GM12878 (cell line): ENCODE measurements around the gene RCOR1. TPM values are rescaled to one million over a fixed set of nuclear protein-coding genes. Genes with fewer than 3 reads are reported as not detected.

ENCODE experiments used
- ATF3 ChIP-seq: IDR thresholded peaks from 2 replicates; pipeline ENCODE4 v1.6.1; 2011; ENCODE audit warnings: low read depth, mild to moderate bottlenecking, low read length, moderate library complexity, borderline replicate concordance; ENCODE audit errors: extremely low read depth
- BCL3 ChIP-seq: IDR thresholded peaks from 2 replicates; pipeline ENCODE4 v1.6.1; 2011; ENCODE audit warnings: borderline replicate concordance, low read depth, mild to moderate bottlenecking, moderate library complexity, low read length; ENCODE audit not compliant: insufficient read depth, poor library complexity, severe bottlenecking
- CBX3 ChIP-seq: fragments of 200-600 bp; sonication (generic); IDR thresholded peaks from 2 replicates; pipeline ENCODE4 v1.6.1; 2016; ENCODE audit warnings: low read depth, borderline replicate concordance
- CBX5 ChIP-seq: sonication (generic); IDR thresholded peaks from 2 replicates; pipeline ENCODE4 v1.6.1; 2016; ENCODE audit warnings: low read depth, moderate library complexity, mild to moderate bottlenecking, inconsistent platforms
- CREB1 ChIP-seq: IDR thresholded peaks from 2 replicates; pipeline ENCODE4 v1.6.1; 2012; ENCODE audit warnings: low read depth, mild to moderate bottlenecking, inconsistent platforms
- EP300 ChIP-seq, 2 experiments: fragments of 150-350 bp in 1 of 2; IDR thresholded peaks; 2 replicates each; pipeline ENCODE4 v1.6.1; 2011 to 2012; ENCODE audit warnings: low read depth in 2 of 2, low read length in 2 of 2, borderline replicate concordance in 1 of 2, improper control_type of control experiment in 1 of 2, inconsistent platforms in 1 of 2; ENCODE audit not compliant: control insufficient read depth in 1 of 2
- ESRRA ChIP-seq: IDR thresholded peaks from 2 replicates; pipeline ENCODE4 v1.6.1; 2012; ENCODE audit warnings: mild to moderate bottlenecking, low read length, improper control_type of control experiment
- ETV6 ChIP-seq, 2 experiments: fragments of 450-650 bp in 1 of 2; IDR thresholded peaks in 1 of 2; conservative IDR thresholded peaks in 1 of 2; 2 replicates each; pipeline ENCODE4 v1.6.1; 2014; ENCODE audit warnings: antibody characterized with exemption in 1 of 2, borderline replicate concordance in 1 of 2, low read depth in 1 of 2, mild to moderate bottlenecking in 1 of 2, moderate library complexity in 1 of 2
- HCFC1 ChIP-seq: fragments of 150-350 bp; IDR thresholded peaks from 2 replicates; pipeline ENCODE4 v1.6.1; 2014; ENCODE audit warnings: low read length
- JUND ChIP-seq: IDR thresholded peaks from 2 replicates; pipeline ENCODE4 v1.6.1; 2012; ENCODE audit warnings: low read depth, mild to moderate bottlenecking, low read length, improper control_type of control experiment, moderate library complexity
- MLLT1 ChIP-seq: fragments of 450-650 bp; IDR thresholded peaks from 2 replicates; pipeline ENCODE4 v1.6.1; 2016; ENCODE audit warnings: mild to moderate bottlenecking
- NFXL1 ChIP-seq: fragments of 450-650 bp; IDR thresholded peaks from 2 replicates; pipeline ENCODE4 v1.6.1; 2017; ENCODE audit warnings: antibody characterized with exemption, mild to moderate bottlenecking, borderline replicate concordance
- NFYA ChIP-seq: IDR thresholded peaks from 2 replicates; pipeline ENCODE4 v1.6.1; 2011; ENCODE audit warnings: low read depth, mild to moderate bottlenecking, low read length, improper control_type of control experiment, borderline replicate concordance
- POLR2A ChIP-seq: IDR thresholded peaks from 2 replicates; pipeline ENCODE4 v1.6.1; 2011; ENCODE audit warnings: low read depth, mild to moderate bottlenecking, low read length
- RBBP5 ChIP-seq: fragments of 200-600 bp; sonication (generic); conservative IDR thresholded peaks from 2 replicates; pipeline ENCODE4 v1.6.1; 2016
- REST ChIP-seq: IDR thresholded peaks from 2 replicates; pipeline ENCODE4 v1.6.1; 2012; ENCODE audit warnings: mild to moderate bottlenecking, low read depth, low read length
- STAT1 ChIP-seq: fragments of 450-650 bp; conservative IDR thresholded peaks from 2 replicates; pipeline ENCODE4 v1.6.1; 2014; ENCODE audit warnings: antibody characterized with exemption, mild to moderate bottlenecking
- STAT3 ChIP-seq: IDR thresholded peaks from 2 replicates; pipeline ENCODE4 v1.6.1; 2011; ENCODE audit warnings: low read depth, low read length, improper control_type of control experiment
- SUZ12 ChIP-seq: fragments of 200-600 bp; sonication (generic); IDR thresholded peaks from one replicate; pipeline ENCODE4 v1.6.1; 2018; ENCODE audit warnings: antibody characterized with exemption, mild to moderate bottlenecking; ENCODE audit not compliant: unreplicated experiment
- WRNIP1 ChIP-seq: IDR thresholded peaks from 2 replicates; pipeline ENCODE4 v1.6.1; 2011; ENCODE audit warnings: low read depth, low read length, improper control_type of control experiment, borderline replicate concordance
- ZNF217 ChIP-seq: fragments of 450-650 bp; IDR thresholded peaks from 2 replicates; pipeline ENCODE4 v1.6.1; 2017; ENCODE audit warnings: antibody characterized with exemption, mild to moderate bottlenecking
- ZNF384 ChIP-seq: IDR thresholded peaks from 2 replicates; pipeline ENCODE4 v1.6.1; 2012; ENCODE audit warnings: low read depth, mild to moderate bottlenecking, low read length, improper control_type of control experiment, borderline replicate concordance
- ZSCAN29 ChIP-seq: fragments of 450-650 bp; IDR thresholded peaks from 2 replicates; pipeline ENCODE4 v1.6.1; 2017; ENCODE audit warnings: mild to moderate bottlenecking, moderate library complexity
- polyA plus RNA-seq, 11 experiments: library from polyadenylated mRNA; depleted of rRNA in 4 of 11; unstranded in 6 of 11; stranded (reverse) in 5 of 11; fragments of >200 nt; fragmentation: Nextera tagmentation in 4 of 11; fragmentation: Illumina TruSeq in 1 of 11; extraction: Ambion mirVana in 4 of 11; extraction: Trizol in 1 of 11; gene quantifications; 1 replicate in 1 of 11; 2 replicates in 10 of 11; pipeline versions ENCODE4 v1.2.1 to v1.2.3, GENCODE V29; 2011 to 2016; ENCODE audit warnings: inconsistent platforms in 2 of 11, missing spikeins in 2 of 11, low read depth in 1 of 11
- total RNA-seq, 4 experiments: library from RNA; depleted of rRNA in 3 of 4; stranded (reverse); fragments of >200 nt in 3 of 4; fragmentation: Illumina TruSeq in 1 of 4; extraction: Trizol in 1 of 4; gene quantifications; 2 replicates each; pipeline versions ENCODE4 v1.2.1 to v1.2.3, GENCODE V29; 2013 to 2021

RCOR1 gene
- total and polyA plus RNA-seq, 10 of the 15 experiments (the other 5 are each of a cell fraction or from before 2014, with no cell fraction given), result 1.6 to 12.2 (median 4.4) TPM

- TF ChIP-seq EP300 (IDR thresholded peaks at IDR 0.05; ENCODE audit: borderline replicate concordance in 1 of 2, control insufficient read depth in 1 of 2, low read depth in 2 of 2, low read length in 2 of 2) (peak; percentile 43 to 48; a peak in 1 of 4 replicates), ZSCAN29 (no peak), SUZ12 (no peak), CBX3 (no peak), CREB1 (no peak), BCL3 (peak; percentile 33), RBBP5 (no peak), HCFC1 (no peak), STAT1 (no peak), ZNF384 (no peak), ZNF217 (no peak), POLR2A (no peak; the same call in 1 of the 2 replicates), JUND (no peak), REST (no peak), STAT3 (0 out of 2 replicates have a peak, but pooled peaks have one; percentile 28), ETV6 (conservative IDR thresholded peaks at IDR 0.05 in 1 of 2, IDR thresholded peaks at IDR 0.05 in 1 of 2; ENCODE audit: borderline replicate concordance in 1 of 2, low read depth in 1 of 2) (peak in 1 of 2 experiments; percentile 46; a peak in 1 of 4 replicates), MLLT1 (no peak), ESRRA (no peak), NFXL1 (no peak), NFYA (no peak), WRNIP1 (no peak), ATF3 (no peak), CBX5 (no peak)
Measured at GRCh38 chr14:102754370-102755262, 162.2 kb downstream of the RCOR1 start (continued).
